Activated CD8-positive, alpha-beta memory T cell treated with anti-CD3 and anti-CD28 coated beads for 1 hour (primary cell): ENCODE measurements around the gene ATP6AP1.

Experiments
- DNase-seq, 2 donors: peaks; one replicate each; pipeline ENCODE4 v3.0.0-alpha.2; 2020; ENCODE audit warnings: low read depth in 1 of 2; ENCODE audit errors: extremely low read depth in 1 of 2

Gene ATP6AP1

DNA sequence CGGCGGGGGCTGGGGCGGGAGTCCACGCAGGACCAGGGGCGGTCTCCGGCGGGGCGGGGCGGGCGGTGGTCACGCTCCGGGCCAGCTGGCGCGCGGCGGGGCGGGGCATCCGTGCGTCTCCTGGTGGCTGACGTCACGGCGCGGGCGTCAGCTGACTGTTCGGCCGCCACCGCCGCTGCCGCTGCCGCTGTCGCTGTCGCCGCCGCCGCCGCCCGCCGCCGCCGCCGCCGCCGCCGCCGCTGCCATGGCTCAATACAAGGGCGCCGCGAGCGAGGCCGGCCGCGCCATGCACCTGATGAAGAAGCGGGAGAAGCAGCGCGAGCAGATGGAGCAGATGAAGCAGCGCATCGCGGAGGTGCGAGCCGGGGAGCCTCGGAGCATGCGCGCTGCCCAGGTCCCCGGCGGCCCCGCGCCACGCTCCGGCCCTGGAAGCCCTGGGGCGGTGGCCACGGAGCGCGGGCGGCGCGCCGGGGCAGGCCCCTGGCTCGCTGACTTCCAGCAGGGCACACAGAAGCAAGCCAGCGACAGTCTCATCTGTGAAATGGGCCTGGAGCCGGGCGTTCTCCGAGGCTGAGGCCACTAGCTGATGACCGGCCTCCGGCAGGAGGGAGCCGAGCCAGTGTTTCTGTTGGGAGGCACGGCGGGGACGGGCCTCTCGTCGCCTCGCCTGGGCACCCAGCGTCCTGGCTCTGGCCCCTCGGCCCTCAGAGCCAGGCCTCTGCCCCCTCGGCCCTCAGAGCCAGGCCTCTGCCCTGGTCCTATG, 15.7 kb downstream of the ATP6AP1 start, which contains the start of gene FAM50A:
FAM50A (plus strand) TSS at position 150 of the 763 bp plus-strand sequence; CDS start at position 245, 95 bp downstream.
- peak in 1 of 2 donors; percentile 50 for DNase-seq

DNA sequence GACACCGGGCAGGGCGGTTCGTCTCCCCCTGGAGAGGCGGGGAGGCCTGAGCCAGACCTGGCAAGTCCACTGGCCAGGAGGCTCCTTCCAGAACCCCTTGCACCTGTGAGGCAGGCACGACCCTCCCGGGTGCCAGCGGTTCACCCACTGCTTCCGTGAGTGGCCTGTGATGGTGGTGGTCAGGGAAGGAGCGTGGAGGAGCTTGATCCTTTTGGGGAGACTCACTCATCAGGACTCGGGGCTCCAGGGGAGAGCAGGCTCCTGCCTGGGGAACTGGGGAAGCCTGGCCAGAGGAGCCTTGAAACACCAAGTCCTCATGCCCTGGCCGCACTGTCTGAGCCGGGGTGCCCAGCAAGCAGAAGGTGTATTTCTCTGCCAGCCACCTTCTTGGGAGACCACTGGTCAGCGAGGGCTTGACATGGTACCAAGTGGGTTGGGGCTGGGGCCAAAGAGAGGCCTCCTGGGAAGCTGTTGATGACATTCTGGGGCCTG, 16.3 kb downstream of the ATP6AP1 start:
- no peak for DNase-seq

DNA sequence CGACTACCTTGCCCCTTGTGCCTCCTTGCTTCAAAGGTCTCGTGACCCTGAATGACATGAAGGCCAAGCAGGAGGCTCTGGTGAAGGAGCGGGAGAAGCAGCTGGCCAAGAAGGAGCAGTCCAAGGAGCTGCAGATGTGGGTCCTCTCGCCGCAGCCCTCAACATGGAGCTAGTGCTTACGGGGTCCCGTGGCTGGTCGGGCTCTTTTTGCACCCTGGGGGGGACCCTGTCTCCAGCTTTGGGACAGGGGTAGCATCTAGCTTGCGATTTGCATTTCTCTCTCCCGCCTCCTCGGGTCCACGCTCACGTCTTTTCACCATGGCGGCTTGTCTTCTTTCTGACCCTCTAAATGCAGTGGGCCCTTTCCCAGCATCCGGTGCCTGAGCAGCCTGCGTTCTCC, 17.3 kb downstream of the ATP6AP1 start:
- DNase-seq = no peak

DNA sequence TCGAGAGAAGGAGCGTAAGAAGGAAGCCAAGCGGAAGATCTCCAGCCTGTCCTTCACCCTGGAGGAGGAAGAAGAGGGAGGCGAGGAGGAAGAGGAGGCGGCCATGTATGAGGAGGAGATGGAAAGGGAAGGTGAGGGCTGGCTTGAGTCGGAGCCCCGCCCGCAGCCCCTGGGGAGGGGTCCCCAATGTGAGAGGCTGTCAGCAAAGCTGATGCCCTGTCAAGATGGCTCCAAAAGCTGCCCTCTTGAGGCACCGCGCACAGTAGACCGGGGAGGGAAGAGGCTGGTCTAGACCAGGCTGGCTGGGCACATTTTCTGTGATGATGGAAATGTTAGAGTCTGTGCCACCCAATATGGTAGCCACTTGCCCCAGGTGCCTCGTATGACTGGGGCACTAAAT, 18.0 kb downstream of the ATP6AP1 start:
- no peak for DNase-seq

DNA sequence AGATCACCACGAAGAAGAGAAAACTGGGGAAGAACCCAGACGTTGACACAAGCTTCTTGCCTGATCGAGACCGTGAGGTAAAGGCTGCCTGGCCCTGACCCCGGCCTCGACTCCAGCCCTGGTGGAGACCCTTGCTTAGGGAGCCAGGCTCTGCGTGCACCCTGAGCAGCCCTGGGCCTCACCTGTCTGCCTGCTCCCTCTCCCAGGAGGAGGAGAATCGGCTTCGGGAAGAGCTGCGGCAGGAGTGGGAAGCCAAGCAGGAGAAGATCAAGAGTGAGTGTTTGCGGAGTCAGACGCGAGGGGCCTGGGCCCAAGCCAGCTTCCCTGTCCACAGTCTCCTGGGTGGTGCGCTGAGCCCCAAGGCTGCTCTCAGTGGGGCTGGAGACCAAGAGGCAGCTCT, 20.0 kb downstream of the ATP6AP1 start:
- no peak for DNase-seq

DNA sequence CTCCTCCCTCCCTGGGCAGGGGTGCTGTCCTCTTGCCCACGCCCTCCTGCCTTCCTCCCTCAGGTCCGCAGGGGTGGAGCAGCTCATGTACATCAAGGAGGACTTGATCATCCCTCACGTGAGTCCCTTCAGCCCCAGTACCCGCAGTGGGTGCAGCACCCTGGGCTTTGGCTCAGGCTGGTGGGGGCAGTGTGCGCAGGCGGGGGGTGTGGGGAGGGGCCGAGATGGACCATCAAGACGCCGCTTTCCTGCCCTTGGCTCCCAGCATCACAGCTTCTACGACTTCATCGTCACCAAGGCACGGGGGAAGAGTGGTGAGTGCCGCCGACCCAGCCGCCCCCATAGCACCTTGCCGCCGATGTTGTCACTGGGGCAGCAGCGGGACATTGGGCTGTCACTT, 21.1 kb downstream of the ATP6AP1 start:
- no peak for DNase-seq

DNA sequence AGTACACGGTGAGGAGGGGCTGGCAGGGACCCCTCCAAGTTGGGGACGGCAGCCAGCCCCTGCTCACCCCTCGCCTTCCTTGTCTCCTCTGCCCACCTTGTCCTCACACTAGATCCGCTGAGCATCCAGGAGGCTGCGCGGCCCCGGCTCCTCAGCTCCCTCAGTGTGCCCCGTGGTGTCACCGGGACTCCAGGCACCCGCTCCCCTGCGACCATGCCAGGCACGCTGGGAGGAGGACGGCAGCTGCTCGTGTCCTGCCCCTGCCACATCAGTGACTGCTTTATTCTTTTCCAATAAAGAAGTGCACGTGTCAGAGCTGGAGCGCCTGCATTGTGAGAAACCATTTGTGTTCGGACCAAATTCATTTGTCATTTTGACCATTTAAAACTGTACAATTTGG, 21.8 kb downstream of the ATP6AP1 start:
- no peak for DNase-seq

DNA sequence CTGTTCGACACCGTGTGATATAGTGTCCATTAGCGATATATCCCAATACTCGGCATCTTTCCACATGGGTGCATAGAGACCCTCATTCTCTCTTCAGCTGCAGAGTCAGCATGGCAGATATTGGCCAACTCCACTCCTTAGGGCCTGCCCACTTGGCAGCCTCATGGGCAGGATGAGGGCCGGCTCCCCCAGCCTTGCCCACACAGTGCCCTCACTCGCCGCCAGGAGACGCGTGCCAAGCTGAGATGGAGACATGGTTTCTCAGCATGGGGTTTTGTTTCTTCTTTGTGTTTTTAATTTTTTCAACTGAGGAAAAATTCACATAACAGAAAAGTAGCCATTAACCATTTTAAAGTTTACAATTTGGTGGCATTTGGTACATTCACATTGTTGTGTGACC, 24.3 kb downstream of the ATP6AP1 start:
- no peak for DNase-seq

DNA sequence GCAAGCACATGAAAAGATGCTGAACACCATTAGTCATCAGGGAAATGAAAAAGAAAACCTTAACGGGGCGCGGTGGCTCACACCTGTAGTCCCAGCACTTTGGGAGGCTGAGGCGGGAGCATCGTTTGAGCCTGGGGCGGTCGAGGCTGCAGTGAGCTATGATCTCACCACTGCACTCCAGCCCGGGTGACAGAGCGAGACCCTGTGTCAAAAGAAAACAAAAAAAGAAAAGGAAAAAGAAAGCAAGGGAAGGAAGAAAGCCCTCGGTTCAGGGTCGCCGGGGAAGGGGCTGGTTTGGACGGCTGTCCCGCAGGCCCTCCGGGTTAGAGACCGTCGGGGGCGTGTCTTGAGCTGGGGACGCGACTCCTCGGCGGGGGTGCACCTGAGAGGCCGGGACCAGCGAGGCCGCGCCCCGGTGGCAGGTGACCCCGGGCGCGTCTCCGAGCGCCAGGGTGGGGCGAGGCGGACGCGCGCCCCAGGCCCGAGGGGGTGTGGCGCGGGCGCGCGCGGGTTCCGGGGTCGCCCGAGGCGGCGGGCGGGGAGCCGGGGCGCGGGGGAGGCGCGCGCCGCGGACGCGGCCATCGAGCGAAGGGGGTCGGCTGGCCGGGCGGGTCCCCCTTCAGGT, 29.1 kb downstream of the ATP6AP1 start:
- DNase-seq = peak in 1 of 2 donors; percentile 44

DNA sequence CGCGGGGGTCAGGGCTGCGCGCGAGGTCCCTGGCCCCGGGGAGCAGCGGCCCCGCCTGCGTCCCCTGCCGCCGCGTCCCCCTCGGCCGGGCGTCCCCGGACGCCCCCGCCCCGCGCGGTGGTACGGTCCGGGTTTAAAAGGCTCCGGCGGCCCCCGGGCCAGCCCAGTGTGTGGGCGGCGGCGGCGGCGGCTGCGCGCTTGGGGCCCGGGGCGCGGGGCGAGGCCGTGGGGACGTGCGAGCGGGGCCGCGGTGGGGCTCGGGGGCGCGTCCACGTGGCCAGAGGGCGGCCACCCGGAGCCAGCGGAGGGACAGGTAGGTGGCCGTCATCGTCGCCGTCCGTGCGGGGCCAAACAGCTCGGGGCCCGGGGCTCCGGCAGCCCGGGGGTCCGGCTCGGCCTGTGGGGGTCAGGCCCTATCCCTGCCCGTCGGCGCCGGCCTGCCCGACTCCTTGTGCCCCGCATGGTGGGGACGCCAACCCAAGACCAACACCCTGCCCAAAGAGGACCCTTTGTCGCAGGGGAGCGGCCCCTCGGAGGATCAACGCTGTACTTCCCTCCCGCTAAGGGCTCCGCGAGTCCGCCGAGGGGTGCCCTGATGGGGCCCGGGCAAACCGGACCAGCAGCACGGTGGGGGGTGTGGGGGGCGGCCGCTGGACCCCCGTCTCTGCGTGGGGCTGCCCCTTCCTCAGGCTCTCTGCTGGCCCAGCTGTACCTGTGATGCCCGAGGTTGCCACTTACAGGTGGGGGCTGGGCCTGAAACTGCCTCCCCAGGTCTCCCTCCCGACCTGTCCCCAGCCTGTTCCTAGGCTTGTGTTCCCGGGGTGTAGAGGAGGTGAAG, 29.9 kb downstream of the ATP6AP1 start, which contains the start of gene PLXNA3:
PLXNA3 (plus strand) TSS at position 166 of the 838 bp plus-strand sequence. CDS start 1,903 bp downstream, outside the sequence.
- DNase-seq = peak in 1 of 2 donors; percentile 63

DNA sequence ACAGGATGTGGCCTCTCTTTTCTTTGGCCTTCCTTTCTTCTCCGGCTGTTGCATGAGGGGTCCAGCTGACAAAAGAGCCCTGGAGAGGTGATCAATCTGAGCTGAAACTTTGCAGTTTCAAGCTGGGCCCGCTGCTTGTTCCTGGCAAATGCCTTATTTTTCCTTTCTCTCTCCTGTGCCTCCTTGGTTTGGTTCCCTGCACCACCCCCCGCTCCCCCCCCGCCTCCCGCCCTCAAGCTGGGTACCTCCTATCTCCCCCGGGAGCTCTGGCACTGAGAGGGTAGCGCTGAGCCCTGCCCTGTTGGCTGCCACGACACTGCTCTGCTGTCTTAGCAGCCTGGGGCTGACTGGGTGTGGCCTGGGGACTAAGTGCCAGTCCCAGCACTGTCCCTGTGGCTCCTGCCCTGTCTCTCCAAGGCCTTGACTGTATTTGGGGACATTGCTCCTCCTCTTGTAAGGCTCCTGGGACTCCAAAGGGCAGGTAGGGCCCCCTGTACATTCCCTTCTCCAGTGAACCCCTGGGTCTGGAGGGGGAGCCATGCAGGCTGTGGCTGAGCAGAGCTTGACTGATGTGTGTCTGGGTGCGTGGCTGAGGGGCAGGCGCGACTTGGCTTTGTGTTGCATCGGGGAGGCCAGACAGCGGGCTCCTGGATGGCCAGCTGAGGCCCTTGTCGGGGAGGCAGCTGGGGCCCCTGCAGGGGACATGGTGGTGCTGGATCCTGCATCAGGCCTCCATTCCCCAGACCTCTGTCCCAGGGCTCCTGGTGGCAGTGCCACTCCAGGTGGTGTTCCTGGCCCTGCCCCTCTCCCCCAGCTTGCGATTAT, 30.7 kb downstream of the ATP6AP1 start:
- no peak for DNase-seq

DNA sequence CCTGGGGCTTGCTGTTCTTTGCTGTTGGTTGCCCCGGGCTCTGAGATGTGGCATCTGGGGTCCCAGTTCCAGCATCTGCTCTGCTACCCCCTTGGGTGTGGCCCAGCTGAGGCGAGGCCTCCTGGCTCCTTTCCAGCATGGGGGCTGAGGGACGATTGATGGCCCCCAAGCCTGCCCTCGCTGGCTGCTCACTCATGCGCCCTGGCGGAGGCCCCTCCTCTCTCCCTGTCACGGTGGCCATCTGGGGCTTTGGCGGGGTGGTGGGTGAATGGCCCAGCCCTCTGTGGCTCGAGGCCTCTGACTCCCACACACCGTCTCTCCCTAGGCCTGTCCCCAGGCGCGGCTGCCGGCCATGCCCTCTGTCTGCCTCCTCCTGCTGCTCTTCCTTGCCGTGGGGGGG, 31.4 kb downstream of the ATP6AP1 start:
- no peak for DNase-seq

DNA sequence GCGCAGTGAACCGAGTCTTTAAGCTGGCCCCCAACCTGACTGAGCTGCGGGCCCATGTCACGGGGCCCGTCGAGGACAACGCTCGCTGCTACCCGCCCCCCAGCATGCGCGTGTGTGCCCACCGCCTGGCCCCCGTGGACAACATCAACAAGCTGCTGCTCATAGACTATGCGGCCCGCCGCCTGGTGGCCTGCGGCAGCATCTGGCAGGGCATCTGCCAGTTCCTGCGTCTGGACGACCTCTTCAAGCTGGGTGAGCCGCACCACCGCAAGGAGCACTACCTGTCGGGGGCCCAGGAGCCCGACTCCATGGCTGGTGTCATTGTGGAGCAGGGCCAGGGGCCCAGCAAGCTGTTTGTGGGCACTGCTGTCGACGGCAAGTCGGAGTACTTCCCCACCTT, 31.8 kb downstream of the ATP6AP1 start:
- no peak for DNase-seq

DNA sequence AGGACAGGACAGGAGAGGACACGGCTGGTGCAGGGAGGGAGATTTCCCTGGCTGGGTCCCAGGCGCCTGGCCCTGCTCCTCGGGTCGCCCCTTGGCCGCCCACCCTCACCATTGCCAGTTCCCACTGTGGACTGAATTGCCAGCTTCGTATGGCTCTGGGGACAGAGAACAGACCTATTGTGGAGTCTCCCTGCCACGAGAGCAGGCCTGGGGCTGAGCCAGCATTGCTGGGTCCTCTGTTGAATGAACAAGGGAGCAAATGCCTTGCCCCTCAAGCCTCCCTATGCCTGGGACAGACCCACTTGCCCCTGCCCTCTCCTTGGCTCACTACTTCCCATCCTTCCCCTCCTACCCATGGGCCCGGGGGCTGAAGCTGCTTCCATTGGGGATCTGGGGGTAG, 33.9 kb downstream of the ATP6AP1 start:
- no peak for DNase-seq

DNA sequence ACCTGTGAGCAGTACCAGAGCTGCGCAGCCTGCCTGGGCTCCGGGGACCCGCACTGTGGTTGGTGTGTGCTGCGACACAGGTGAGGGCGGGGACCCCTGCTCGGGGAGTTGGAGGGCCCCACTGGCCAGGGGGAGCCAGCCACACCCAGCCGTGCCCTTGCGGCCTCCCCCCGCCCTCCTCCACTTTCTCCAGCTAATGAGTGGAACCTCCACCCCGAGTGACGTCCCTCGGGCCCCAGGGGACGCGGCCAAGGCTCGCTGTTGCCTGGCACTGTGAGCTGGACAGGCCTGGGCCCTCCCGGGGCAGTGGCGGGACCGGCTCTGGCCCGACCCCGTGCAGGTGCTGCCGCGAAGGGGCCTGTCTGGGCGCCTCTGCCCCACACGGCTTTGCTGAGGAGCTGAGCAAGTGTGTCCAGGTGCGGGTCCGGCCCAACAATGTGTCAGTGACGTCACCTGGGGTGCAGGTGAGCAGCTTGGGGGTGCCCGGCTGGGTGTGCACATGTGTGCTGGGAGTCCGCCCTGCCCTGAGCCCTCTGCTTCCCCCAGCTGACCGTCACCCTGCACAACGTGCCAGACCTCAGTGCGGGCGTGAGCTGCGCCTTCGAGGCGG, 35.2 kb downstream of the ATP6AP1 start:
- no peak for DNase-seq

DNA sequence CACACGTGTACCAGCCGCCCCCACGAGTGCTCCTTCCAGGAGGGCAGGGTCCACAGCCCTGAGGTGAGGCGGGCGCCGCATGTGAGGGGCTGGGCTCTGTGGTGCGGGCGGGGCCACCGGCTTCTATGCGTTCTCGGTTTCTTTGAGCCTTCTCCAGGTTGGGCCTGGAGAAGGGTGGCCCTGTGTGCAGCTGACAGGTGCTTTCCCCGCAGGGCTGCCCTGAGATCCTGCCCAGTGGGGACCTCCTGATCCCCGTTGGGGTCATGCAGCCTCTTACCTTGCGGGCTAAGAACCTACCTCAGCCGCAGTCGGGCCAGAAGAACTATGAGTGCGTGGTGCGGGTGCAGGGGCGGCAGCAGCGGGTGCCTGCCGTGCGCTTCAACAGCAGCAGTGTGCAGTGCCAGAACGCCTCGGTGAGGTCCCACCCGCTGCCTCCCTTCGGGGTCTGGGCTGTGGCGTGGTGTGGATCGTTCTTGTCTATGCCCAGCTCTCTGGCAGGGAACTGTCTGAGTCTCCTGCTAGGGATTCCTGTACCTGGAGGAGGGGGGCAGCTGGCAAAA, 36.4 kb downstream of the ATP6AP1 start:
- no peak for DNase-seq

DNA sequence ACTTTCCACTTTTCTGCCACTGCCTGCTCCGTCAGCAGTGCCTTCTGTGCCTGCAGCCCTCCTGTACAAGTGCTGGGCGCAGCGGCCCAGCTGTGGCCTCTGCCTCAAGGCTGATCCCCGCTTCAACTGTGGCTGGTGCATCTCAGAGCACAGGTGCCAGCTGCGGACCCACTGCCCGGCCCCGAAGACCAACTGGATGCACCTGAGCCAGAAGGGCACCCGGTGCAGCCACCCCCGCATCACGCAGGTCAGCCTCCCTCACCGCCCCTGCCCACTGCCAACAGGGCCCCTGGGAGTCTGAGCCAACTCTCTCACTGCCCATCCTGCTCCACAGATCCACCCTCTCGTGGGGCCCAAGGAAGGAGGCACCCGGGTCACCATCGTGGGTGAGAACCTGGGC, 37.1 kb downstream of the ATP6AP1 start:
- DNase-seq = no peak

DNA sequence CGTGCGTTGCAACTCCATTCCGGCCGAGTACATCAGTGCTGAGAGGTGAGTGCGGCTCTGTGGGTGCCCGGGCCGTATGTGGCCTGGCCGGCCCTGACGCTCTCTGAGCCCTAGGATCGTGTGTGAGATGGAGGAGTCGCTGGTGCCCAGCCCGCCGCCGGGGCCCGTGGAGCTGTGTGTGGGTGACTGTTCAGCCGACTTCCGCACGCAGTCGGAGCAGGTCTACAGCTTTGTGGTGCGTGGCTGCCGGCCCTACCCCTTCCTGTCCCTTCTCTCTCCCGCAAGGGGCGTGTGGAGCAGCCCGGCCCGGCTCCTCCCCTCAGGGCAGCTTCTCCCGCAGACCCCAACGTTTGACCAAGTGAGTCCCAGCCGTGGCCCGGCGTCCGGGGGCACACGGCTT, 37.6 kb downstream of the ATP6AP1 start:
- DNase-seq = no peak

DNA sequence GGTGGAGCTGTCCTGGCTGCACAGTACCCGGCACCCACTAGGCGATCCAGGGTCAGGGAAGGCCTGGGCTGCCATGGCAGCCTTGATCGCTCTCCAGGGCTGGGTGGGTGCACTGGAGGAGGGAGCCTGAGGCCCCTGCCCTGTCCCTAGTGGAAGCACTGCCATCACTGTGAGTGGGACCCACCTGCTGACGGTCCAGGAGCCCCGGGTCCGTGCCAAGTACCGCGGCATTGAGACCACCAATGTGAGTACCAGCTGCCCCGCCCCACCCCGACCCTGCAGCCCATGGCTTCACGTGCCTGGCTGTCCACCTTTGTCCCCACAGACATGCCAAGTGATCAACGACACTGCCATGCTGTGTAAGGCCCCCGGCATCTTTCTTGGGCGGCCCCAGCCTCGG, 38.4 kb downstream of the ATP6AP1 start:
- no peak for DNase-seq

DNA sequence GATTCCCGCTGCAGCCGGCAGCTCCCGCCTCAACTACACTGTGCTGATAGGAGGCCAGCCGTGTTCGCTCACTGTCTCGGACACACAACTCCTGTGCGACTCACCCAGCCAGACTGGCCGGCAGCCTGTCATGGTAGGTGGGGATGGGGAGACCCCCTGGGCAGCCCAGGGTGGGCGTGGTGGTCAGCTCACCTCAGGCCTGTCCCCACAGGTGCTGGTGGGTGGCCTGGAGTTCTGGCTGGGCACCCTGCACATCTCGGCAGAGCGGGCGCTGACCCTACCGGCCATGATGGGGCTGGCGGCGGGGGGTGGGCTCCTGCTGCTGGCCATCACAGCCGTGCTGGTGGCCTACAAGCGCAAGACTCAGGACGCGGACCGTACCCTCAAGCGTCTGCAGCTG, 39.1 kb downstream of the ATP6AP1 start:
- DNase-seq = no peak
